Loucy (cell line): Measurements from ENCODE around the gene CASD1.

Source experiments
- H2AFZ ChIP-seq: fragments of 200-600 bp; sonication (generic); 2 replicates; pipeline ENCODE4 v1.6.0; 2016; ENCODE audit warnings: antibody characterized with exemption, mild to moderate bottlenecking, low read length, moderate library complexity
- H3F3A ChIP-seq: fragments of 200-600 bp; 2 replicates; pipeline ENCODE4 v1.6.0; 2016; ENCODE audit warnings: antibody characterized with exemption, low read depth, mild to moderate bottlenecking
- H3K27me3 ChIP-seq: fragments of 200-600 bp; sonication (generic); 2 replicates; pipeline ENCODE4 v1.6.1; 2014; ENCODE audit warnings: low read length, mild to moderate bottlenecking; ENCODE audit not compliant: insufficient read depth, poor library complexity, severe bottlenecking
- H3K36me3 ChIP-seq: fragments of 200-600 bp; sonication (generic); 2 replicates; pipeline ENCODE4 v1.6.1; 2016; ENCODE audit warnings: low read length; ENCODE audit not compliant: insufficient read depth
- H3K4me1 ChIP-seq: fragments of 200-600 bp; sonication (generic); 2 replicates; pipeline ENCODE4 v1.5.1; 2014; ENCODE audit warnings: low read length, mild to moderate bottlenecking; ENCODE audit not compliant: insufficient read depth, poor library complexity, severe bottlenecking
- H3K4me2 ChIP-seq: fragments of 200-600 bp; sonication (generic); 2 replicates; pipeline ENCODE4 v1.6.0; 2014; ENCODE audit warnings: antibody characterized with exemption, low read length, low read depth, mild to moderate bottlenecking; ENCODE audit not compliant: poor library complexity, severe bottlenecking
- H3K4me3 ChIP-seq: fragments of 200-600 bp; sonication (generic); 2 replicates; pipeline ENCODE4 v1.5.1; 2014; ENCODE audit warnings: low read length, mild to moderate bottlenecking, mixed read lengths; ENCODE audit not compliant: poor library complexity, severe bottlenecking
- H3K79me2 ChIP-seq: fragments of 200-600 bp; sonication (generic); 2 replicates; pipeline ENCODE4 v1.6.1; 2014; ENCODE audit warnings: low read length; ENCODE audit not compliant: insufficient read depth
- H3K9ac ChIP-seq: fragments of 200-600 bp; sonication (generic); 2 replicates; pipeline ENCODE4 v1.6.0; 2014; ENCODE audit warnings: mild to moderate bottlenecking, low read depth, low read length, moderate library complexity; ENCODE audit not compliant: poor library complexity, severe bottlenecking
- H3K9me2 ChIP-seq: fragments of 200-600 bp; sonication (generic); replicated peaks from 2 replicates; pipeline ENCODE4 v1.6.1; 2016; ENCODE audit warnings: low read depth, low read length, mixed read lengths
- H3K9me3 ChIP-seq: fragments of 200-600 bp; sonication (generic); 2 replicates; pipeline ENCODE4 v1.6.1; 2014; ENCODE audit warnings: mild to moderate bottlenecking, antibody characterized with exemption, low read length, low read depth; ENCODE audit not compliant: insufficient read depth
- H4K20me1 ChIP-seq: fragments of 200-600 bp; sonication (generic); 2 replicates; pipeline ENCODE4 v1.6.0; 2014; ENCODE audit warnings: antibody characterized with exemption, low read length, mild to moderate bottlenecking; ENCODE audit not compliant: insufficient read depth, poor library complexity, severe bottlenecking
- EZH2phosphoT487 ChIP-seq: fragments of 200-600 bp; IDR thresholded peaks from 2 replicates; pipeline ENCODE4 v1.6.1; 2018; ENCODE audit warnings: antibody characterized with exemption, mild to moderate bottlenecking, moderate library complexity, borderline replicate concordance
- TF ChIP-seq, protein P1 (sequence below): fragments of 200-600 bp; sonication (generic); conservative IDR thresholded peaks from 2 replicates; pipeline ENCODE4 v1.5.1; 2014; ENCODE audit warnings: mild to moderate bottlenecking, antibody characterized with exemption, low read length

The CASD1 gene

DNA sequence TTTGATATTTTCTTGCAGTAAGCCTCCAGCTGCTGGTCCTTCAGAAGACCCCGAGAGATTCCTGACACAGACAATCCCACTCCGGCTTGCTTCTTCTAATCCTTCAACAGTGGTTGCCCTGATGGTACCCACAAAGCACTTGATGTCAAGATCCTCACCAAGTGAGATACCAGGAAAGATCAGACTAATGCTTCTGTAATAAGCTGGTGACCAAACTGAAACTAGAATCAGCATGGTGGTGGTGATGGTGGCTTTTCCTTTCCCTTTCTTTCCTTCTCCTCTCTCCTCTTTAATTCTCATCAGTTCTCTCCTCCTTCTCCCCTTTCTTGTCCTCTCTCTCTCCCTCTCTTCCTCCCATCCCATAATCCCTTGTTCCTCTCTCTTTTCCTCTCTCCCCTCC is 25.8 kb upstream of the CASD1 start:
- no peaks in the 10 kb centered on the region for H4K20me1 ChIP-seq

DNA sequence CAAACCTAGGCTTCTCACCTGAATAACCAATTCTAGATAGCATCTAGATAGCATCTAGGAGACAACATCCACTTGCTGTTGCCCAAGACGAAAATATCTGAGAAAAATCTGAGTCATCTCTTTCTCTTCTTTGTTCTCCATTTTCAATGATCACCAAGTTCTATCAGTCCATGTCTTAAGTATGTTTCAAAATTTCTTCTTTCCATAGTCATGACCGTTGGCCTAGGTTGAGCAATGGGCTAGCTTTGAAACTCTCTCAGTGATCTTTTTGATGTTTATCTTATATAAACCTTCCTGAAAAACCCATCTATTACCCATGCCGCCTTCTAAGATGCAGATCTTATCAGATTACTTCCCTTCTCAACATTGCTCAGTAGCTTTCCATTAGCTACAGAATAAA is 23.4 kb upstream of the CASD1 start:
- Histone ChIP-seq H3K4me1 (no peaks in the 10 kb centered on the region), H3K36me3 (no peaks in the 10 kb centered on the region), H3K4me3 (no peak overlapping the region), H2AFZ (no peak overlapping the region), H3F3A (no peaks in the 10 kb centered on the region), H3K9me2 (no peaks in the 10 kb centered on the region), H4K20me1 (no peaks in the 10 kb centered on the region), H3K27me3 (no peaks in the 10 kb centered on the region), H3K9me3 (no peaks in the 10 kb centered on the region), H3K9ac (no peak overlapping the region), H3K79me2 (no peaks in the 10 kb centered on the region), H3K4me2 (no peak overlapping the region)
- TF ChIP-seq EZH2phosphoT487: no peak
- TF ChIP-seq, protein P1, sequence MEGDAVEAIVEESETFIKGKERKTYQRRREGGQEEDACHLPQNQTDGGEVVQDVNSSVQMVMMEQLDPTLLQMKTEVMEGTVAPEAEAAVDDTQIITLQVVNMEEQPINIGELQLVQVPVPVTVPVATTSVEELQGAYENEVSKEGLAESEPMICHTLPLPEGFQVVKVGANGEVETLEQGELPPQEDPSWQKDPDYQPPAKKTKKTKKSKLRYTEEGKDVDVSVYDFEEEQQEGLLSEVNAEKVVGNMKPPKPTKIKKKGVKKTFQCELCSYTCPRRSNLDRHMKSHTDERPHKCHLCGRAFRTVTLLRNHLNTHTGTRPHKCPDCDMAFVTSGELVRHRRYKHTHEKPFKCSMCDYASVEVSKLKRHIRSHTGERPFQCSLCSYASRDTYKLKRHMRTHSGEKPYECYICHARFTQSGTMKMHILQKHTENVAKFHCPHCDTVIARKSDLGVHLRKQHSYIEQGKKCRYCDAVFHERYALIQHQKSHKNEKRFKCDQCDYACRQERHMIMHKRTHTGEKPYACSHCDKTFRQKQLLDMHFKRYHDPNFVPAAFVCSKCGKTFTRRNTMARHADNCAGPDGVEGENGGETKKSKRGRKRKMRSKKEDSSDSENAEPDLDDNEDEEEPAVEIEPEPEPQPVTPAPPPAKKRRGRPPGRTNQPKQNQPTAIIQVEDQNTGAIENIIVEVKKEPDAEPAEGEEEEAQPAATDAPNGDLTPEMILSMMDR: no peak

More for the DNA sequence above, 25.8 kb upstream of the CASD1 start:
- no peaks in the 10 kb centered on the region for H3K9me2 ChIP-seq
- H3K9me3 ChIP-seq: no peaks in the 10 kb centered on the region
- no peaks in the 10 kb centered on the region for H3K79me2 ChIP-seq
- no peaks in the 10 kb centered on the region for H3K4me1 ChIP-seq
- H3K36me3 ChIP-seq: no peaks in the 10 kb centered on the region
- H3K4me3 ChIP-seq: no peak overlapping the region
- no peak overlapping the region for H3K9ac ChIP-seq
- H3K27me3 ChIP-seq: no peaks in the 10 kb centered on the region
- no peaks in the 10 kb centered on the region for H3F3A ChIP-seq
- no peak overlapping the region for H3K4me2 ChIP-seq
- H2AFZ ChIP-seq: peak overlapping the region; percentile 71
- TF ChIP-seq, protein P1: no peak
- TF ChIP-seq EZH2phosphoT487: no peak

DNA sequence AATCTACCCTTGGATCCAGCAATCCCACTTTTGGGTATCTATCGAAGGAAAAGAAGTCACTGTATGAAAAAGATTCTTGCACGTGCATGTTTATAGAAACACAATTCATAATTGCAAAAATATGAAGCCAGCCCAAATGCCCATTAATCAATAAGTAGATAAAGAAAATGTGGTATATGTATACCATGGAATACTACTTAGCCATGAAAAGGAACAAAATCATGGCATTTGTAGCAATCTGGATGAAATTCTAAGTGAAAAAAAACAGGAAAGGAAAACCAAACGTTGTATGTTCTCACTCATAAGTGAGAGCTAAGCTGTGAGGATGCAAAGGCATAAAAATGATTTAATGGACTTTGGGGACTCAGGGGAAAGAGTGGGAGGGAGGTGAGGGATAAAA is 18.2 kb upstream of the CASD1 start:
- Histone ChIP-seq H3K79me2 (no peaks in the 10 kb centered on the region), H3K36me3 (no peaks in the 10 kb centered on the region), H3K9me2 (no peaks in the 10 kb centered on the region), H3K4me3 (no peak overlapping the region), H3K4me1 (no peaks in the 10 kb centered on the region), H3F3A (no peaks in the 10 kb centered on the region), H3K9me3 (no peaks in the 10 kb centered on the region), H3K4me2 (no peak overlapping the region), H2AFZ (no peak overlapping the region), H3K27me3 (no peaks in the 10 kb centered on the region), H3K9ac (no peak overlapping the region), H4K20me1 (no peaks in the 10 kb centered on the region)
- no peak for TF ChIP-seq EZH2phosphoT487
- TF ChIP-seq, protein P1: no peak
